ENCODE data around the gene TCAF1.
"Not testable (repeated sequence)": the region's sequence is repeated elsewhere in the genome, so short reads cannot be mapped to it uniquely, and the experiment has no call there.

The TCAF1 gene

DNA sequence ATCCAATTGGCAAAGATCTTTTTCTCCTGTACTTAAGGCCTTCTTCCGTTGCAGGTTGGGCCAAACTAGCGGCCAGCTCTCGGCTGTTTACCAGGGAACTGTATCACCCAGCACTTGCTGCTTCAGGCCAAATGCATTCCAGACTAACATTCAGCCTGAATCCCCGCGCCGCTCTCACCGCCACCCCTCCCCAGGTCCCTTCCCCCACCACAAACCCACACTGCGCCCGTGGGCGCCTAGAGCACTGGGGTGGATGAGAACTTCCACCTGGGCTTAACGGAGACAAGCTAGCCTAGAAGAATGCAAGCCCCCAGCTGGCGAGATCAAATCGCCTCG, 676 bp downstream of the TCAF1 start:
- DNase-seq, result no peak

GRCh38 chr7:143900230-143900766, 1.7 kb downstream of the TCAF1 start:
- DNase-seq, result no peak

DNA sequence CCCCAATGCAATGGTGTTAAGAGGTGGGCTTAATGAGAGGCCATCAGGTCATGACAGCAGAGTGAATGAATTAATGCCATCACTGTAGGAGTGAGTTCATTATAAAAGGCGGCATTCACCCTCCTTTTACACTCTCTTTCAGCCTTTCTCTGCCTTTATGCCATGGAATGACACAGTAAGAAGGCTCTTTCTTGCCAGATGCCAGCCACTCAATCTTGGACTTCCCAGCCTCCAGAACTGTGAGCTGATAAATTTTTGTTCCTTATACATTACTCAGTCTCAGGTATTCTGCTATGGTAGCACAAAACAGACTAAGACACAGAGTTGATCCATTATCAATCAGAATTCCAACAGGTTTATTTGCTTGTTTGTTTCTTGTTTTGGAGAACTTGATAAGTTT, 3.2 kb downstream of the TCAF1 start:
- no peak for DNase-seq

DNA sequence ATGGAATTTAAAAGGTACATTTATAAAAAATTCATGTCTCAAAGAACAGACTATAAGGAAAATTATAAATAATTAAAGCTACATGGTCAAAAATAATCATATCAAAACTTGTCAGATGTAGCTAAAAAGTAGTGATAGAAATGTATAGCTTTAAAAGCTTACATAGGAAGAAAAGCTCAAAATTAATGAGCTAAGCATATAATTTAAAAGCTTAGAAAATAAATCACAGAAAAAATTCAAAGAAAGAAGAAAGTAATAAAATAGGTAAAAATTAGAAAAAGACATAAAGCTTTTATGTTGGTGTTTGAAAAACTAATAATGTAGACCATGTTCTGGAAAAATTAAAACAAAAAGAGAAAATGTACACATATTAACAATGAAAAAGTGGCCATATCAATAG, 5.3 kb downstream of the TCAF1 start:
- no peak for DNase-seq

GRCh38 chr7:143892527-143893300, 9.3 kb downstream of the TCAF1 start:
- DNase-seq, result peak; percentile 33

DNA sequence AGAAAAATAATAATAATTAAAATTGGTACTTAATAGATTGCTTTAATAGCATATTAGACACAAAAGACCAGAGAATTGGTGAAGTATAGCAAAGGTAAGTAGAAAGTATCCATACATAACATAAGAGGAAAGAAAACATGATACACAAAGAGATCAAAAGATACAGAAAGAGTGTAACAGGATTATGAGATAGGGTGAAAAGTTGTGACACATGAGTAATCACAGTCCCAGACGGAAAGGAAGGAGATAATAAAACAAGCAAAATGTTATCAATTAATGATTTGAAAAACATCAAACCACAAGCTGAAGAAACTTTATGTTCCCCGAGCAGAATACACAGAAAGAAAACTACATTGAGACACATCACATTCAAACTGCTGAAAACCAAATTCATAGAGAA, 10.5 kb downstream of the TCAF1 start:
- DNase-seq, result no peak

DNA sequence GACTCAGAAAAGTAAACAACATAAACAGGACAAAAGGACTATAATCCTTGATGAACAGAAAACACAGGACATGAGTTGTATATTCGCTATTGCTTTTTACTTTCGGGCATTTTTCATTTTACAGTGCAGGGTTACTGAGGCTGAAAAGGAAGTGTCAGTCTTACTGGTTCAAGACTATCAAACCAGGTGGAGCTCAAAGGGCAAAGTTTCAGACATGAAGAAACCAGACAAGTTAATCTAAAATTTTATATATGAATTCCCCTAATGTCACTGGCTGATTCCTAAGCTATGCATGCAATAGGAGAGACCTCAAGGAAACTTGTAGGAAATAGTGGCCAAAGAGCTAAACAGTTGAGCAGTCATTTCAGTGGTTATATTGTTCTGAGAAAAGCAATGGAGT, 11.4 kb downstream of the TCAF1 start:
- DNase-seq, result no peak

- DNase-seq, result no peak
Measured at GRCh38 chr7:143889068-143889467, 12.9 kb downstream of the TCAF1 start.

DNA sequence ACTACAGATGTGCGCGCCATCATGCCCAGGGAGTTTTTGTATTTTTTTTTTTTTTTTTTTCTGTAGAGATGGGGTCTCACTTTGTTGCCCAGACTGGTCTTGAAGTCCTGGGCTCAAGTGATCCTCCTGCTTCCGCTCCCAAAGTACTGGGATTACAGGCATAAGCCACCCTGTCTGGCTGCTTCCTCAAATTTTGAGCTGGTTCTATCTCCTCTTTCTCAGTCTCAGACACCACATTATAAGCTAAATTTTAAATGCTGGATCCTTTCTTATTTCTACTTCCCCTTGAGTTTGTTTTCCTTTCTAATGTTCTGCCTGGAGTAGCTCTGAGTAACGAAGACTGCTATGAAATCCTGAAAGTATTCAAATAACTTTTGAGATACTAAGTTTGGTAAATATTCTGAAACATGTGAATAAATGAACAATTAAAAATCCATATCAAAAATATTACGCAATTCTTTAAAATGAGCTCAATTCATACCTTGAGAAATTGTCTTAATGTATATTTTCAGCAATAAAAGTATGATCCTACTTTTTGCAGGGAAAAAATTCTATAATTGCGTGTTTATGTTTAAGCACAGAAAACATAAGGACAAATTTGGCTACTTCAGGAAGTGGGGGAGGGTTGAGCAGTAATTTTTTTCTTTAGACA, 15.0 kb downstream of the TCAF1 start:
- no peak for DNase-seq

DNA sequence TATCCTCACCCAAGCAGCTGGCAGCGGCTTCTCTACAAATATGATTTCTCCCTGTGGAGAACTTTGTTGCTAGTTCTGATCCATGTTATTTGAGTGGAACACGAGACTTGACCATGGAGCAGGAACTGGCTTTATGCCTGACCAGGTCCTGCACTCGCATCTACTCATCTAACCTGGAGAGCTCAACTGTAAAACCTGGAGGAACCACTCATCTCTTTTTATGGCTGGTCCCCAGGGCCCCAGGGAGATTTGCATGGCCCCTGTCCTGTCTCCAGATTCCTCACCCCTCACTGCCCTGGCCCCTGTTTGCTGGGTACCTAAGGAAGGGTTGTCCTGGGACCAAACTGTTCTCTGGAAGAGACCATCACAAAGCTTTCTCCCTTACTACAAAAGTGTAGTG, 16.0 kb downstream of the TCAF1 start:
- no peak for DNase-seq

- no peak for DNase-seq
Measured at GRCh38 chr7:143884969-143885559, 16.9 kb downstream of the TCAF1 start.

GRCh38 chr7:143884241-143884968, 17.6 kb downstream of the TCAF1 start:
- DNase-seq, result no peak

DNA sequence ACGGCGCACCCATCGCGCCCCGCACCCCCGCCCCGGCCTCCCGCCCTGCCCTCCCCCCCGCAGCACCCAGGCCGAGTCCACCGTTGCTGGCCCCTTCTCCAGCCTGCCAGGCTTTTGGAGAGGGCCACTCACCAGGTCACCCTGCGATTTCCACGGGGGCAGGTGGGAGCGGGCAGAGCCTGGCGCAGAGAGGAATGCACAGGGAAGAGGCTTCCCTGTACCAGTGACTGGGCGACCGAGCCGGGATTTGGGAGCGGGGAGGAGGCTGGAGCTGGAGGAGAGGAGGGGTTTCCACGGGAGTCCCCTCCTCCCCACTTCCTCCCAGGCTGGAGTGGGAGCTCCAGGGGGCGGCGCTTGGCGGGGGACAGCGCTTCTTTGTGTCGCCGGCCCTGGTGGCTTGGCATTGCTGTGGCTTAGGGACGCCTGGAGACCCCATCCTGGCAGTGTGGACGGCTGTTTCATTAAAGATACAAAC, 19.3 kb downstream of the TCAF1 start:
- no peak for DNase-seq

- DNase-seq, result no peak
Measured at GRCh38 chr7:143882020-143882603, 19.9 kb downstream of the TCAF1 start.

GRCh38 chr7:143878884-143879283, 23.1 kb downstream of the TCAF1 start:
- DNase-seq, result no peak

GRCh38 chr7:143877098-143877497, 24.9 kb downstream of the TCAF1 start:
- DNase-seq, result no peak

DNA sequence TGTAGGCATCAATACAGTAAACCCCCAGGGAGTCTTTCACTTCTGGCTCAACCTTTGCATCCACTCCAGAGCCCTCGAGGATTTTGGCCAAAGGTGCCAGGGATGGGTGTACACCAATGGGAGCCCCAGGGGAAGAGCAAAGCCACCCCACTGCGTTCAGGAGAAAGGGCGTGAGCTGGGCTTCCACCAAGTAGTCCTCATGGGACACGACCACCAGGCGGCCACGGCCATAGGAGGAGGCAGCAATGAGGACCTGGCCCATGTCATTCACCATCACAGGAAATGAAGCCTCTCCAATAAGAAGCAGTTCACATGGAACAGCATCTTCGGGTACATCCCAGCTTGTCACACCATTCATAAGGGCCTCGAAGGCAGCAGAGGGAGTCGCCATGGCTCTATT, 25.8 kb downstream of the TCAF1 start:
- no peak for DNase-seq

GRCh38 chr7:143873242-143873641, 28.7 kb downstream of the TCAF1 start:
- not testable (repeated sequence) for DNase-seq

- DNase-seq, result not testable (repeated sequence)
Measured at GRCh38 chr7:143871534-143871933, 30.4 kb downstream of the TCAF1 start.

GRCh38 chr7:143857994-143858393, 44.0 kb downstream of the TCAF1 start:
- not testable (repeated sequence) for DNase-seq

DNA sequence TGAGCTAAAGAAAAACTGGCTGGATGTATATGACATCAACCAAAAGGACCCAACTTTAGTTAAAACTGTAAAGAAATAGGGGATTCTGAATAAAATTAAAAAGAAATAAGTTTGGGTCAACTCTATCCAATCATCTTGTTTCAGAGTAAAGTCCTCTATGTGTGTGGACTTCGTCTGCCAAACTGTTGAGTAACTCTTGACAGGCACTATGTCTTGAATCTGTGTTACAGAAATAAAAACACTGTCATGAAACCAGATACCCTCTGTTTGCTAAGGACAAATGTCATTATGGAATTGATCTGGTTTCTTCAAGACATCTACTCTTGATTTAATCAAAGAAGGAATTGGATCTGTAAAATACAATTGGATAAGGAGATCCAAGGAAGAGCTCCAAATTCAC, 46.5 kb downstream of the TCAF1 start:
- not testable (repeated sequence) for DNase-seq

DNA sequence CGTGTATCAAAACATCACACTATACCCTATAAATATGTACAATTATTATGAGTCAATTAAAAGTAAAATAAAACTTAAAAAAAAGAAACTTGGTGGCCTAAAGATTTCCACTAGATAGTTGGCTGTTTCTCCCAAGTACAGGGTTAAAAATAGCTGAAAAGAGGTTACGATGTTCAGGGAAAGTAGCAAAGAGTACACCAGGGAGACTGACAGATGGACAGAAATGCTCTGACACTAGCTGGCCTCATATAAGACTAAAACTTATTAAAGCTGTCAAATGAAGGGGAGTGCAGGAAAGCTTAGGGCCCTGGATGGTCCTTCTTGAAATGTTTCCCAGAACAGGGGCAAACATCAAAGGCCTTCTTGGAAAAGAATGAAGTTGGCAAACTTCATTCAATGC, 51.3 kb downstream of the TCAF1 start:
- DNase-seq, result no peak
